RWPE2 (cell line): Measurements from ENCODE around the gene COL9A2.
A peak's percentile ranks its signal among the peaks of the same experiment; 100 is the strongest.

ENCODE experiments used
- ATAC-seq: fragments of 200-7000 bp; cut with Tn5 transposase; 3 replicates; pipeline ENCODE4 v1.9.1; 2021; ENCODE audit warnings: low read depth
- DNase-seq: peaks from one replicate; pipeline ENCODE4 v3.0.0-alpha.2; 2020; ENCODE audit warnings: low spot score
- H3K27ac ChIP-seq: fragments of 450-650 bp; 2 replicates; pipeline ENCODE4 v1.5.1; 2017; ENCODE audit warnings: mild to moderate bottlenecking; ENCODE audit not compliant: poor library complexity, severe bottlenecking
- H3K27me3 ChIP-seq: fragments of 250-450 bp; sonication (Bioruptor Pico); 2 replicates; pipeline ENCODE4 v1.5.1; 2021; ENCODE audit warnings: mild to moderate bottlenecking, moderate library complexity; ENCODE audit not compliant: insufficient read depth, poor library complexity, severe bottlenecking
- H3K36me3 ChIP-seq: fragments of 250-450 bp; sonication (Bioruptor Pico); 2 replicates; pipeline ENCODE4 v1.5.1; 2020; ENCODE audit warnings: low read depth, mild to moderate bottlenecking, moderate library complexity
- H3K4me1 ChIP-seq: fragments of 250-450 bp; sonication (Bioruptor Pico); 2 replicates; pipeline ENCODE4 v1.5.1; 2021; ENCODE audit warnings: mild to moderate bottlenecking, moderate library complexity; ENCODE audit not compliant: insufficient read depth, poor library complexity, severe bottlenecking
- H3K4me3 ChIP-seq: fragments of 250-450 bp; sonication (Bioruptor Pico); 2 replicates; pipeline ENCODE4 v1.5.1; 2021; ENCODE audit warnings: mild to moderate bottlenecking, moderate library complexity; ENCODE audit not compliant: severe bottlenecking
- H3K9me3 ChIP-seq: fragments of 250-450 bp; sonication (Bioruptor Pico); 2 replicates; pipeline ENCODE4 v1.5.1; 2021; ENCODE audit warnings: mild to moderate bottlenecking, moderate library complexity; ENCODE audit not compliant: severe bottlenecking
- CTCF ChIP-seq: fragments of 450-650 bp; IDR thresholded peaks from one replicate; pipeline ENCODE4 v1.5.1; 2017; ENCODE audit warnings: mild to moderate bottlenecking, moderate library complexity; ENCODE audit not compliant: poor library complexity, severe bottlenecking

The COL9A2 gene

GRCh38 chr1:40257688-40258444 lies 59.2 kb downstream of the COL9A2 start, which contains the start of gene ZMPSTE24:
Gene ZMPSTE24 (plus strand): TSS chr1:40258236. CDS start chr1:40258272, 36 bp downstream.
- DNase-seq = peak; percentile 93
- H3K36me3 ChIP-seq = peaks cover 35% of the 10 kb centered on the region
- peak within 1 kb of the TSS; percentile 80 for H3K4me3 ChIP-seq
- ATAC-seq = peak; percentile 97
- peaks cover 12% of the 10 kb centered on the region for H3K4me1 ChIP-seq
- TF ChIP-seq CTCF = no peak
- no peaks in the 10 kb centered on the region for H3K9me3 ChIP-seq
- H3K27me3 ChIP-seq = no peaks in the 10 kb centered on the region
- peak within 1 kb of the TSS; percentile 93 for H3K27ac ChIP-seq

- H3K27me3 ChIP-seq = no peaks in the 10 kb centered on the region
- DNase-seq = no peak
- peaks cover 12% of the 10 kb centered on the region for H3K4me1 ChIP-seq
- no peak for TF ChIP-seq CTCF
- peak overlapping the region; percentile 80 for H3K4me3 ChIP-seq
- H3K9me3 ChIP-seq = no peaks in the 10 kb centered on the region
- ATAC-seq = peak; percentile 3; the same call in 2 of the 3 replicates
- peak overlapping the region; percentile 93 for H3K27ac ChIP-seq
- H3K36me3 ChIP-seq = peaks cover 29% of the 10 kb centered on the region
These were observed 59.8 kb downstream of the COL9A2 start for GRCh38 chr1:40257313-40257687.

- peak overlapping the region; percentile 93 for H3K27ac ChIP-seq
- no peaks in the 10 kb centered on the region for H3K9me3 ChIP-seq
- ATAC-seq (no peak), DNase-seq (no peak)
- H3K36me3 ChIP-seq = peaks cover 21% of the 10 kb centered on the region
- TF ChIP-seq CTCF = no peak
- H3K4me1 ChIP-seq = peaks cover 12% of the 10 kb centered on the region
- H3K4me3 ChIP-seq = peak overlapping the region; percentile 80
- no peaks in the 10 kb centered on the region for H3K27me3 ChIP-seq
These were observed 60.5 kb downstream of the COL9A2 start for GRCh38 chr1:40256401-40257084.

GRCh38 chr1:40255231-40255630 lies 61.9 kb downstream of the COL9A2 start:
- H3K27me3 ChIP-seq = no peaks in the 10 kb centered on the region
- DNase-seq = no peak
- no peak for TF ChIP-seq CTCF
- no peak for ATAC-seq
- H3K27ac ChIP-seq = no peak overlapping the region
- no peaks in the 10 kb centered on the region for H3K9me3 ChIP-seq
- peaks cover 12% of the 10 kb centered on the region for H3K4me1 ChIP-seq
- H3K36me3 ChIP-seq = peaks cover 8% of the 10 kb centered on the region
- H3K4me3 ChIP-seq = no peak overlapping the region
